Thyroid gland (tissue), 4 donors: ENCODE data around the gene FYN.

ENCODE experiments used
- CTCF ChIP-seq, 6 experiments: fragments of 200-600 bp in 3 of 6; fragments of 450-650 bp in 3 of 6; sonication (generic) in 3 of 6; IDR thresholded peaks; one replicate each; pipeline ENCODE4 v1.5.1; 2016 to 2019; ENCODE audit warnings: antibody characterized with exemption in 6 of 6, mild to moderate bottlenecking in 2 of 6, inconsistent platforms in 1 of 6, moderate library complexity in 1 of 6
- POLR2A ChIP-seq, 2 donors: fragments of 450-650 bp; IDR thresholded peaks; one replicate each; pipeline ENCODE4 v1.6.1; 2017; ENCODE audit warnings: antibody characterized with exemption in 2 of 2, mild to moderate bottlenecking in 2 of 2, moderate library complexity in 1 of 2

GRCh38 chr6:111782192-111782809, 91.0 kb downstream of the FYN start:
- TF ChIP-seq POLR2A (IDR thresholded peaks at IDR 0.05) (no peak), CTCF (IDR thresholded peaks at IDR 0.05) (no peak)
